GM19324 (cell line): ENCODE measurements around the gene NGEF.

Source experiments
- ATAC-seq: cut with Tn5 transposase; IDR thresholded peaks from one replicate; pipeline ENCODE4 v1.9.1; 2021; ENCODE audit warnings: mild to moderate bottlenecking, moderate library complexity; ENCODE audit not compliant: unreplicated experiment, low FRiP score

The NGEF gene

DNA sequence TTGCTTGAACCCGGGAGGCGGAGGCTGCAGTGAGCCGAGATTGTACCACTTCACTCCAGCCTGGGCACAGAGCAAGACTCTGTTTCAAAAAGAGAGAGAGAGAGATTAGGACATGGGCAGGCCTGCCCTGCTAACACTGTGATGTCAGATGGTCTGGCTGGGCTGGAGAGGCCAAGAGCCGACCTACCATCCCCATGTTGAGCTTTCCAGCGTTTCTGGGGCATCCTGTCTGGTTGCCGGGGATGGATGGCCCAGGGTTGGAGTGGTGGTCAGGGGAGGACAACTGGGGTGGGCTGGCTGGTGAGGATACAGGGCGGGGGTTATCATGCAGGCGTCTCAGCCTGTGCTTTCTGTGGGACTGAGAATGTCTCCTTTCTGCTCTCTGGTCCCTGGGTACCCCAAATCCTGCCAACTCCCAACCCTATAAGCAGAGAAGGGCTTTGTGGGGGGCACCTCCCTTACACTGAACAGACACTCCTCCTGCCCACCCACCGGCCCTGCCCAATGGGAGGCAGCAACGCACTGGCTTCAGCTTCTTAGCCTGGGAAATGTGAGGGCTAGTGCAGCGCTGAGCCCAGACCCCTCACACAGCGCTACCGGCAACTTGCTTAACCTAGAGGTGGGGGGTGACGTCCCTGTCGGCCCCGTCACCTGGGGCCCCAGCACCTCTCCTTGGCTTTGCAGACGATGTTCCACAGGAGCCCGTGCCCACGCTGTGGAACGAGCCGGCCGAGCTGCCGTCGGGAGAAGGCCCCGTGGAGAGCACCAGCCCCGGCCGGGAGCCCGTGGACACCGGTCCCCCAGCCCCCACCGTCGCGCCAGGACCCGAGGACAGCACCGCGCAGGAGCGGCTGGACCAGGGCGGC is 137.6 kb downstream of the NGEF start:
- ATAC-seq = no peak

DNA sequence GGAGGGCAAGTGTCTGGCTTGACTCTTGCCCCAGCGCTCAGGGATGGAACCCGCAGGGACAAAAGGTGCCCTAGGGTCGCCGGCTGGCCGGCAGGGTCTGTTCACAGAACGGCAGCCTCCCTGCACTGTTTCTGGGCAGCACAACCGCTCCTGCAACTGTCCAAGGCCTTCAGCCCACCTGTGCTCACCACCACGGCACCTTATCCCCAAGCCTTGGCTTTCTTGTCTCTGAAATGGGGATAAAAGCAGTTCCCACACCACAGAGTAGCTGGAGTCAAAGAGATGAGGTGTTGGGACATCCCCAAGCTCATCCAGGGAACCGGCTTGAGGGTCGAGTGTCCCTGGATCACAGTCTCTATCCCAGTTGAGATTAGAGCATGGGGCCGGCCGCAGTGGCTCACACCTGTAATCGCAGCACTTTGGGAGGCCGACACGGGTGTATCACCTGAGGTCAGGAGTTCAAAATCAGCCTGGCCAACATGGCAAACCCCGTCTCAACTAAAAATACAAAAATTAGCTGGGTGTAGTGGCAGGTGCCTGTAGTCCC is 138.3 kb downstream of the NGEF start:
- ATAC-seq = no peak

GRCh38 chr2:232873909-232874641 is 139.0 kb downstream of the NGEF start:
- ATAC-seq = no peak

GRCh38 chr2:232873292-232873908 is 139.7 kb downstream of the NGEF start:
- ATAC-seq = no peak

- no peak for ATAC-seq
Observed at GRCh38 chr2:232872826-232873225, 140.2 kb downstream of the NGEF start.

GRCh38 chr2:232871835-232872736 is 141.0 kb downstream of the NGEF start:
- ATAC-seq = no peak

GRCh38 chr2:232871418-232871834 is 141.6 kb downstream of the NGEF start:
- ATAC-seq = no peak

DNA sequence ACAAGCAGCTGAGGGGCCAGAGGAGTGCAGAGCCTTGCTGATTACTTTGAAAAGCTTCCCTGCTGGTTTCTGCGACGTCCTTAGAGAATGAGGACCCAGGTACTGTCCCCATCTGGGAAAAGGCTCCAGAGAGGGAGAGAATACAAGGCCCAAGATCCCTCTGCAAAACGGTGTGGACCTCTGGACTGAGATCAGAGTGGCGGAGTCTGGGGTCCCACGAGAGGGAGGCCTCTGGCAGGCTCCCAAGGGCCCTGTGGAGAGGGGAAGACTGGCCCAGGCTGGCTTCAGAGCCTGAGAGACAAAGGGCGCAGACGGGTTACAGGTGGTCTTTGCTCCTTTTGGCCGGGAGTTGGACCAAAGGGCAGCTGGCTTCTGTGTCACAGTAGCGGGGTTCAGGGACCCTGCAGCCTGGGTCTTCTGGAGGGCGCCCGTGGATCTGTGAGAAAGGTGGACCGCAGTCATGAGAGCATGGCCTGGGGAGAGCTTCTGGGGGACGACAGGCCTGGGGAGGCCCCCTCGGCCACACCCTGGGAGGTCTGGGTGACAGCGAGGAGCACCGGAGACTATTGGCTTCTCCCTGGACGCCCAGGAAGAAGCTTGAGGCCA is 142.2 kb downstream of the NGEF start:
- no peak for ATAC-seq

DNA sequence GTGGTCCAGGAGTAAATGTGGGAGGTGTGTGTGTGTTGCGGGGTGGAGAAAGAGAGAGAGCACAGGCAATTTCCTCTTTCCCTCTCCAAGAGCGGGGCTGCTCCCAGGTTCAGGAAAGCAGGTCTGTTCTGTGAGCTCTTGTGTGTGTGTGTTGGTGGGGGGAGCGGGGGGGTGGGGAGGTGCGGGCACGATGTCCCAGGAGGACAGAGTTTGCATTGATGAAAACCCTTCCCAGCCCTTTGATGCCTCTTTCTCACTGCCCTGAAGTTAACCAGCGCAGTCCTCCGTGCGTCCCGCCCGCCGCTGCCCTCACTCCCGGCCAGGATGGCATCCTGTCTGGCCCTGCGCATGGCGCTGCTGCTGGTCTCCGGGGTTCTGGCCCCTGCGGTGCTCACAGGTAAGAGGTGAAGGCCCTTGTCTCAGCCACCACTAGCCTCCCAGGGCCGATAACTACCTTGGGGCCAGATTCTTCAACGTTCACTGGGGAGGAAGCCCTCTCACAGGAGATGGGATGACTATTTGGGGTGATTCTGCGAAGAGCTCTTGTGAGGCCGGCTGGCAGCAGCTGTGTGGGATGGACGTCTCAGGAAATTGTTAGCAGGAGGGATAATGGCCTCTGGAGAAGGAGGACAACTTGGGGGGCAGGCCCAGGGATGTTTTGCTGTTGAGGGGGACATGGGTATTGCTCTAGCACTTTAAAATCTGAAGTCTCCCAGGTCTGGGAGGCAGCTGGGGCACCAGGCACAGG is 142.9 kb downstream of the NGEF start, which contains the start of gene SNORC:
SNORC (plus strand) TSS at position 247 of the 748 bp plus-strand sequence; CDS start at position 325, 78 bp downstream.
- ATAC-seq = no peak

- no peak for ATAC-seq
Observed at GRCh38 chr2:232869138-232870017, 143.7 kb downstream of the NGEF start.

GRCh38 chr2:232866104-232866503 is 147.0 kb downstream of the NGEF start:
- no peak for ATAC-seq

DNA sequence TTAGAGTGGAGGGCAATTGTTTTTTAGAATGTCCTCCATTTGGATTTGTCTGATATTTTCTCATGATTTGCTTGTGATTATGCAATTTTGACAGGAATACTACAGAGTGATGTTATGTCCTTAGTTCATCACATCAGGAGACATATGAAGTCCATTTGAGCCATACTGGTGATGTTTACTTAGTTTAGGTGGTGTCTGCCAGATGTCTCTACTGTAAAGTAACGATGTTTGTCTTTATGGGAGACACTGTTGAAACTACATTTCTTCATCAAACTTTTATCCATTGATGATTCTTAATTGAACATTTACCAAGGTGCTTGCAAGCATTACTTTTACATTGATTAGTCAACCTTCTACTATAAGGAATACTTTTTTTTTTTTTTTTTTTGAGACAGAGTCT is 147.9 kb downstream of the NGEF start:
- no peak for ATAC-seq

GRCh38 chr2:232863996-232864395 is 149.1 kb downstream of the NGEF start:
- no peak for ATAC-seq

- ATAC-seq = no peak
Observed at GRCh38 chr2:232861353-232861752, 151.7 kb downstream of the NGEF start.

DNA sequence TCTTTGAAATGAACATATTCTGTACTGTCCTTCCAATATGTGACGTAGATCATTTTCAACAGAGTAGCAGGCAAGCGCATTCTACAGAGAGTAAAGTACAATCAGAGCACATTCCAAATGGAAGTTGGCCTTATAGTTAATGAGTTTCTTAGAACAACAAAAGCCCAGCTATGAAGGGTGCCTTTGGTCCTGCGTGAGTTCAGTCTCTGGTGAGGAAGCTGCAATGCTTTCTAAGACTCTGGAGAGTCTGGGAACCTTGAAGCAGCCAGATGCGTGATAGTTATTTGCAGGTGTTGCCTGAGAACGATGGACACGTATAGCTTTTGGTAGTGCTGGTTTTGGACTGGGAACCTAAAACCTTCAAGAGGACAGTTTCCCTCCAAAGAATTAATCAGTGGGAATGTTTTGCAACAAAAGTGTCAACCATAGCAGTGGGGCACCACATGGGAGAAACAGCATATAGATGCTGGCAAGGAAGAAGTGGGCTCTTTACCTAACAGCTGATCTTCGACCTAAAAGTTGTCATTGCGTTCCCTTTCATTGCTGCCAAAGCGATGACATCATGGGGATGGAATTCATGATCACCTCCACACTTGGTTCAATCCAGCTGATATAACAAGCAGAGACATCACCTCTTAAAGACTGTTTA is 152.3 kb downstream of the NGEF start:
- ATAC-seq = no peak

- ATAC-seq = no peak
Observed at GRCh38 chr2:232859385-232859916, 153.6 kb downstream of the NGEF start.

GRCh38 chr2:232857158-232857563 is 155.9 kb downstream of the NGEF start:
- ATAC-seq = no peak
